Colon (tissue), 2 donors: ENCODE data around the gene ZFYVE28.

ENCODE experiments used
- FAIRE-seq: peaks from 2 replicates; lab custom pipeline; 2012; peaks lifted over from hg19 to GRCh38; lab: Jason Lieb, UNC
- donor health status: control.
- donor health status: control.

The ZFYVE28 gene

GRCh38 chr4:2302387-2303119 is 115.9 kb downstream of the ZFYVE28 start:
- FAIRE-seq, result no peak

- no peak for FAIRE-seq
These were observed 116.6 kb downstream of the ZFYVE28 start for GRCh38 chr4:2301806-2302205.

- FAIRE-seq, result no peak
These were observed 117.2 kb downstream of the ZFYVE28 start for GRCh38 chr4:2301225-2301642.

GRCh38 chr4:2300431-2301224 is 117.8 kb downstream of the ZFYVE28 start:
- FAIRE-seq, result no peak

GRCh38 chr4:2299794-2300193 is 118.7 kb downstream of the ZFYVE28 start:
- no peak for FAIRE-seq

- FAIRE-seq, result no peak
These were observed 119.9 kb downstream of the ZFYVE28 start for GRCh38 chr4:2298532-2298991.

GRCh38 chr4:2297606-2298531 is 120.6 kb downstream of the ZFYVE28 start:
- no peak for FAIRE-seq

- no peak for FAIRE-seq
These were observed 121.5 kb downstream of the ZFYVE28 start for GRCh38 chr4:2296631-2297601.

GRCh38 chr4:2295900-2296442 is 122.5 kb downstream of the ZFYVE28 start:
- FAIRE-seq, result no peak

- FAIRE-seq, result no peak
These were observed 122.9 kb downstream of the ZFYVE28 start for GRCh38 chr4:2295500-2295899.

GRCh38 chr4:2292646-2293108 is 125.8 kb downstream of the ZFYVE28 start:
- no peak for FAIRE-seq

GRCh38 chr4:2291705-2292645 is 126.5 kb downstream of the ZFYVE28 start:
- no peak for FAIRE-seq

GRCh38 chr4:2290974-2291704 is 127.3 kb downstream of the ZFYVE28 start:
- no peak for FAIRE-seq

GRCh38 chr4:2290488-2290887 is 128.0 kb downstream of the ZFYVE28 start:
- no peak for FAIRE-seq

GRCh38 chr4:2289955-2290333 is 128.5 kb downstream of the ZFYVE28 start:
- FAIRE-seq, result no peak

GRCh38 chr4:2289311-2289954 is 129.0 kb downstream of the ZFYVE28 start:
- FAIRE-seq, result no peak

GRCh38 chr4:2288051-2288541 is 130.3 kb downstream of the ZFYVE28 start:
- no peak for FAIRE-seq

GRCh38 chr4:2287594-2287915 is 130.9 kb downstream of the ZFYVE28 start:
- no peak for FAIRE-seq
